Adrenal gland (tissue), 5 donors: ENCODE measurements around the gene BCAS4.

ENCODE experiments used
- CTCF ChIP-seq, 6 experiments: fragments of 450-650 bp in 4 of 6; fragments of 200-600 bp in 2 of 6; sonication (generic) in 1 of 6; IDR thresholded peaks; 1 replicate in 5 of 6; 2 replicates in 1 of 6; pipeline versions ENCODE4 v1.5.1 to v1.8.0; 2016 to 2021; ENCODE audit warnings: antibody characterized with exemption in 6 of 6, mild to moderate bottlenecking in 2 of 6, moderate library complexity in 1 of 6
- POLR2A ChIP-seq, 2 donors: fragments of 450-650 bp; IDR thresholded peaks; one replicate each; pipeline ENCODE4 v1.6.1; 2017; ENCODE audit warnings: antibody characterized with exemption in 2 of 2, mild to moderate bottlenecking in 2 of 2, moderate library complexity in 1 of 2
- donor health status: DM: no; HTN: no; CAD: no.

GRCh38 chr20:50865114-50865513 lies 70.3 kb downstream of the BCAS4 start:
- TF ChIP-seq CTCF (IDR thresholded peaks at IDR 0.05), result no peak
- TF ChIP-seq POLR2A (IDR thresholded peaks at IDR 0.05), result no peak
